GM10266 (cell line): ENCODE measurements around the gene TMEM35B.
"Not testable (repeated sequence)": the region's sequence is repeated elsewhere in the genome, so short reads cannot be mapped to it uniquely, and the experiment has no call there.

Experiments used
- DNase-seq: peaks from one replicate; pipeline ENCODE4 v3.0.0; 2012; ENCODE audit errors: extremely low spot score
- TF ChIP-seq, protein P1 (sequence below): IDR thresholded peaks from 2 replicates; pipeline ENCODE4 v1.5.1; 2012; ENCODE audit warnings: mild to moderate bottlenecking, low read depth; ENCODE audit not compliant: control insufficient read depth, insufficient read depth; ENCODE audit errors: missing control alignments

TMEM35B gene

DNA sequence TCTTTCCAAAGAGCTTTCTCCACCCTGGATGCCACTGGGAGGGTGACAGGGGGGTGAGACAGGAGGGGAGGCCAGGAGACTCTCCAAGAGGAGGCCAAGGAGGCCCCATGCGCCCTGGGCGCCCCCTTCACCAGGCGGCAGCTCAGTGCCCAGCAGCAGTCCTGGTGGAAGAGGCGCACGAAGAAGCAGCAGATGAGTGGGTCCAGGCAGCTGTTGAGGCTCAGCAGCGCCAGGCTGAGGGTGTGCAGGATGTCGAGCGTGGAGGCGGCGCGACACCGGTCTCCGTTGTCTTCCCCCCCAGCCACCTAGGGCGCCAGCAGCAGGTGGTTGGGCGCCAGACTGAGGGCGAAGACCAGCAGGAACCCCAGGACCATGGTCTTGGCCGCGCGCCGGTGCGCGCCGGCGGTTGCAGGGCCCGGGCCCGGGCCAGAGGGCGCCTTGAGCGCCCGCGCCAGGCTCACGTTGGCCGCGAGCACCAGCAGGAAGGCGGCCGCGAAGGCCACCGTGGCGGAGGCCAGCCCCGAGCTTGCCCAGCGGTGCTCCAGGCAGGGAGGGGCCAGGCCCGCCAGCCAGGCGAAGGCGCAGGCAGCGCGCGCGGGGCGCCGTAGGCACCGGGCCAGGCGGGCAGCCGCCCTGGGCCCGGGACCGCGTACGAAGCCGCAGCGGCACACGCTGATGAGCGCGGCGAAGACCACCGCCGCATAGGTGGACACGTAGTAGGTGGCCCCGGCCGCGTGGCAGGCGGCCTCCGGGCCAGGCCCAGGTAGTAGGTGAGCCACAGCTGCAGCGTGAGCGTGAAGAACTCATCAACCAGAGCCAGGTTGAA, 8.6 kb downstream of the TMEM35B start:
- no peak for DNase-seq
- TF ChIP-seq, protein P1, sequence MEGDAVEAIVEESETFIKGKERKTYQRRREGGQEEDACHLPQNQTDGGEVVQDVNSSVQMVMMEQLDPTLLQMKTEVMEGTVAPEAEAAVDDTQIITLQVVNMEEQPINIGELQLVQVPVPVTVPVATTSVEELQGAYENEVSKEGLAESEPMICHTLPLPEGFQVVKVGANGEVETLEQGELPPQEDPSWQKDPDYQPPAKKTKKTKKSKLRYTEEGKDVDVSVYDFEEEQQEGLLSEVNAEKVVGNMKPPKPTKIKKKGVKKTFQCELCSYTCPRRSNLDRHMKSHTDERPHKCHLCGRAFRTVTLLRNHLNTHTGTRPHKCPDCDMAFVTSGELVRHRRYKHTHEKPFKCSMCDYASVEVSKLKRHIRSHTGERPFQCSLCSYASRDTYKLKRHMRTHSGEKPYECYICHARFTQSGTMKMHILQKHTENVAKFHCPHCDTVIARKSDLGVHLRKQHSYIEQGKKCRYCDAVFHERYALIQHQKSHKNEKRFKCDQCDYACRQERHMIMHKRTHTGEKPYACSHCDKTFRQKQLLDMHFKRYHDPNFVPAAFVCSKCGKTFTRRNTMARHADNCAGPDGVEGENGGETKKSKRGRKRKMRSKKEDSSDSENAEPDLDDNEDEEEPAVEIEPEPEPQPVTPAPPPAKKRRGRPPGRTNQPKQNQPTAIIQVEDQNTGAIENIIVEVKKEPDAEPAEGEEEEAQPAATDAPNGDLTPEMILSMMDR = no peak

DNA sequence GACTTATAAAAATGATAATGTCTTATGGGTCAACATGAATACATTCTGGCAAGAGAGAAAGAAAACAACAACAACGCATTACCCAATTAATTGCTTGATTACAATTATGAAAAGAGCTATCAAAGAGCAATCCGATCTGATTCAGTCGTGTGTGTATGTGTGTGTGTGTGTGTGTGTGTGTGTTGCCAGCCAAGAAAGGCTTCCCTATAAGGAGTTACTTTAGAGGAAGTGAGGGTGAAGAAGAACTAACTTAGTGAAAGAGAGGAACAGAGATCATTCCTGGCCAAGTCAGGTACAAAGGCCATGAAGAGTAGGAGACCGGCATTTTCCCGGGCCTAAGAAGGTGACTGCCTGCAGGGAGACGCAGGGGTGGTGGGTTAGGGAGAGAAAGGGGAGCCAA, 9.4 kb downstream of the TMEM35B start:
- TF ChIP-seq, protein P1 = no peak
- no peak for DNase-seq

GRCh38 chr1:34975338-34975737, 9.8 kb downstream of the TMEM35B start:
- TF ChIP-seq, protein P1 = no peak
- no peak for DNase-seq

DNA sequence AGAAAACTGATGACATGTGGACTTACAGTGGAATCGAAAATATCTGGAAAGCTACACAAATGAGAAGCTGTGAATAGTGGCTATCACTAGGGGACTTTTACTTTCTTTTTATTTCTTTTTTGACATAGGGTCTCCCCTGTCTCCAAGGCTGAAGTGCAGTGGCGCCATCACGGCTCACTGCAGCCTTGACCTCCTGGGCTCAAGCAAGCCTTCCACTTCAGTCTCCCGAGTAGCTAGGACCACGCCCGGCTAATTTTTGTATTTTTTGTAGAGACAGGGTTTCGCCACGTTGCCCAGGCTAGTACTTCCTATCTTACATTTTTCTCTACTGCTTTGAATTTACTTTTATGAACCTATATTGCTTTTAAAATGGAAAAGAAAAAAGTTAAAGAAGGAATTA, 10.5 kb downstream of the TMEM35B start:
- DNase-seq = no peak
- TF ChIP-seq, protein P1 = no peak

DNA sequence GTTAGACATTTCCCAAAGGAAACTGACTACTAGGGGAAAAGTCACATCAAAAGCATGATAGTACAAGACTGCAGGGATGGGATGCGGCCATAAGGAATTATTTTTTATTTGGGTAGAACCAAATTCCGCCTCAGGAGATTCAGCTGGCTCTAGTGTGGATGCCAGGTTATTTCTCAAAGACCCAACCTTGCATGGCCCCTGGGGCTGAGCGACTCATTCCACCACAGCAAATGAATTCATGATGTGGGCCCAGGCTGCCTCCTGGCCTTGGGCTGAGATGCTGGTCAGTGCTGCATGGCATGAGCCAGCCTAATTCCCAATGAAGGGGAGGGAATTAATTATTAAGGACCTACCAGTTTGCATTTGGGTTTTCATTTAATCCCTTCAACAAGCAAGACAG, 11.8 kb downstream of the TMEM35B start:
- TF ChIP-seq, protein P1 = no peak
- no peak for DNase-seq

- TF ChIP-seq, protein P1 = no peak
- no peak for DNase-seq
Observed at GRCh38 chr1:34970829-34971228, 14.3 kb downstream of the TMEM35B start.

DNA sequence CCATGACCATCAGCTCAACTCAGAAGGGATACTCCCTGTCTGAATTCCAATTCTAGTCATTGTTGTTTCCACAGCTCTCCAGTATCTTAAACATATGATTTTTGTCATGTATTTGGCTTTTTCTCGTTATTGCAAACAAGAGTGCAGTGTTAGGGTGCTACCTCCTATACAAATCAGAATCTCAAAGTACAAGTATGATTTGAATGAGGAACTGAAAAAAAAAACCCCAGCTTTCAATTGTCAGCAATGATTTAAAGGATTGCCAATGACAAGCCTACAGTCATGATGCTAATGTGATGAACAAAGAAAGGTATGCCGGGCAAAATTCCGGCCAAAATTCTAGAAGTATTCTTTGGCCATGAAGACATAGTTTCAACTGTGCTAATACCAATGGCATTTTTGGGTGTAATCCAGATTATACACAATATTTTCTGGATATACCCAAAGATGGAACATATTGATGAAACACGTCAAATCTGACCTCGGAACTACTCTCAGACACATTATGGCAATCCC, 14.9 kb downstream of the TMEM35B start:
- TF ChIP-seq, protein P1 = no peak
- no peak for DNase-seq

DNA sequence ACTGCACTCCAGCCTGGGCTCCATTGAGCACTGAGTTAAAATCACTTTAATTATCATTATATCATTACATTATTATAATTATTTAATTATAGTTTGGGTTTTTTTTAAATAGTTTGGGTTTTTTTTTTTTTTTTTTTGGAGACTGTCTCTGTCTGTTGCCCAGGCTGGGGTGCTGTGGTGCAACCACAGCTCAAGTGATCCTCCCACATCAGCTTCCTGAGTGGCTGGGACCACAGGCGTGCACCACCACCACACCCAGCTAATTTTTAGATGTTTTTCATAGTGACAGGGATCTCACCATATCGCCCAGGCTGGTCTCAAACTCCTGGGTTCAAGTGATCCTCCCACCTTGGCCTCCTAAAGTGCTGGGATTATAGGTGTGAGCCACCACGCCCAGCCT, 16.9 kb downstream of the TMEM35B start:
- DNase-seq = not testable (repeated sequence)

GRCh38 chr1:34967672-34968071, 17.5 kb downstream of the TMEM35B start:
- DNase-seq = not testable (repeated sequence)
